T follicular helper cell (primary cell): Measurements from ENCODE around the gene TMC2.
"Not testable (repeated sequence)": the region's sequence is repeated elsewhere in the genome, so short reads cannot be mapped to it uniquely, and the experiment has no call there.

Experiments
- DNase-seq: peaks from one replicate; pipeline ENCODE4 v3.0.0-alpha.2; 2020; ENCODE audit warnings: low read depth

TMC2 gene

GRCh38 chr20:2663364-2663886, 127.1 kb downstream of the TMC2 start:
- no peak for DNase-seq

- peak; percentile 88 for DNase-seq
Measured at GRCh38 chr20:2663887-2664719, 127.7 kb downstream of the TMC2 start, which contains the start of gene IDH3B. Gene IDH3B, minus strand, starts transcription at chr20:2664216. Its CDS starts 28 bp downstream, at chr20:2664188.

- DNase-seq = no peak
Measured at GRCh38 chr20:2671977-2672376, 135.6 kb downstream of the TMC2 start.

GRCh38 chr20:2672446-2672845, 136.1 kb downstream of the TMC2 start:
- no peak for DNase-seq

- no peak for DNase-seq
Measured at GRCh38 chr20:2673453-2673852, 137.1 kb downstream of the TMC2 start.

- no peak for DNase-seq
Measured at GRCh38 chr20:2680046-2680445, 143.7 kb downstream of the TMC2 start.

GRCh38 chr20:2682040-2682439, 145.7 kb downstream of the TMC2 start:
- DNase-seq = not testable (repeated sequence)

- DNase-seq = not testable (repeated sequence)
Measured at GRCh38 chr20:2684817-2685216, 148.4 kb downstream of the TMC2 start.

GRCh38 chr20:2687514-2687913, 151.1 kb downstream of the TMC2 start:
- DNase-seq = no peak

- peak; percentile 66 for DNase-seq
Measured at GRCh38 chr20:2688041-2688591, 151.7 kb downstream of the TMC2 start.

- no peak for DNase-seq
Measured at GRCh38 chr20:2690213-2690612, 153.8 kb downstream of the TMC2 start.

GRCh38 chr20:2690718-2691117, 154.3 kb downstream of the TMC2 start:
- no peak for DNase-seq

GRCh38 chr20:2691127-2691526, 154.8 kb downstream of the TMC2 start:
- DNase-seq = no peak
